ENCODE data around the gene PRKAG2. TPM values are rescaled to one million over a fixed set of nuclear protein-coding genes. Genes with fewer than 3 reads are reported as not detected.

The PRKAG2 gene
- total RNA-seq, 1 donor from 2014 or later = 13.5 TPM

DNA sequence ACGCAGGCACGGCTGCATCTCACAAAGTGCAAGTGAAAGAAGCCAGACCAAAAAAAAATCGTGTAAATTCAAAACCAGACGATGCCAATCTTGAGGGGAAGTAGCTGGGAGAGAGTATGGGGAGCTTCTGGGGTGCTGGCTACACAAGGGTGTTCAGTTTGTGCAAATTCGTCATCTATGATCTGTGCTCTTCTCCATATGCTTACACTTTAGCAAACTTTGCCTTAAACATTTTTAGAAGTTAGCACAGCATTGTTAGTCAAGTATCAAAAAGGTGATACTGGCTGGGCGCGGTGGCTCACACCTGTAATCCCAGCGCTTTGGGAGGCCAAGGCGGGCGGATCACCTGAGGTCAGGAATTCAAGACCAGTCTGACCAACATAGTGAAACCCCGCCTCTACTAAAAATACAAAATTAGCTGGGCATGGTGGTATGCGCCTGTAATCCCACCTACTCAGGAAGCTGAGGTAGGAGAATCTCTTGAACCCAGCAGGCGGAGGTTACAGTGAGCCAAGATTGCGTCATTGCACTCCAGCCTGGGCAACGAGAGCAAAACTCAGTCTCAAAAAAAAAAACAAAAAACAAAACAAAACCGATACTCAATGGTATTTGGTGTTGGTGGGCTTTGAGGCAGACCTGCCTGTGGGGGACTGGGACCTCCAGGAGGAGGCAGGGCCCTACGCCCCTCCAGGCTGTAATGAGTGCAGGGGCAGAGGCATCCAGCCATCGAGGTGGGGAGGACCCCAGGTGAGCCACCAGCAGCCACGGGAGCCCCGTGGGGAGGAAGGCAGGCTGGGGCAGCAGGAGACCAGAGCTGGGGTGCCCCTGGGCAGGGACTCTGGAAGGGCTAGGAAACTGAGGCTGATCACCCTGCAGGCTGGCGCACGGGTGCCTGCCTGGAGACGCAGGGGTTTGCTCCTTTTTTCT is 150.0 kb downstream of the PRKAG2 start:
- H3K9me3 Mint-ChIP-seq (ENCODE audit: unreplicated experiment) = no peaks in the 10 kb centered on the region
- H3K4me1 Mint-ChIP-seq (ENCODE audit: unreplicated experiment) = peaks cover 25% of the 10 kb centered on the region
- no peaks in the 10 kb centered on the region for H3K36me3 Mint-ChIP-seq (ENCODE audit: unreplicated experiment)
- TF ChIP-seq, protein P1, sequence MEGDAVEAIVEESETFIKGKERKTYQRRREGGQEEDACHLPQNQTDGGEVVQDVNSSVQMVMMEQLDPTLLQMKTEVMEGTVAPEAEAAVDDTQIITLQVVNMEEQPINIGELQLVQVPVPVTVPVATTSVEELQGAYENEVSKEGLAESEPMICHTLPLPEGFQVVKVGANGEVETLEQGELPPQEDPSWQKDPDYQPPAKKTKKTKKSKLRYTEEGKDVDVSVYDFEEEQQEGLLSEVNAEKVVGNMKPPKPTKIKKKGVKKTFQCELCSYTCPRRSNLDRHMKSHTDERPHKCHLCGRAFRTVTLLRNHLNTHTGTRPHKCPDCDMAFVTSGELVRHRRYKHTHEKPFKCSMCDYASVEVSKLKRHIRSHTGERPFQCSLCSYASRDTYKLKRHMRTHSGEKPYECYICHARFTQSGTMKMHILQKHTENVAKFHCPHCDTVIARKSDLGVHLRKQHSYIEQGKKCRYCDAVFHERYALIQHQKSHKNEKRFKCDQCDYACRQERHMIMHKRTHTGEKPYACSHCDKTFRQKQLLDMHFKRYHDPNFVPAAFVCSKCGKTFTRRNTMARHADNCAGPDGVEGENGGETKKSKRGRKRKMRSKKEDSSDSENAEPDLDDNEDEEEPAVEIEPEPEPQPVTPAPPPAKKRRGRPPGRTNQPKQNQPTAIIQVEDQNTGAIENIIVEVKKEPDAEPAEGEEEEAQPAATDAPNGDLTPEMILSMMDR (IDR thresholded peaks at IDR 0.05) = no peak
- no peaks in the 10 kb centered on the region for H3K27me3 Mint-ChIP-seq (ENCODE audit: unreplicated experiment)
- no peak overlapping the region for H3K27ac Mint-ChIP-seq (ENCODE audit: unreplicated experiment)
- no peak for DNase-seq (ENCODE audit: extremely low spot score, unreplicated experiment)
- no peak overlapping the region for H3K4me3 Mint-ChIP-seq (ENCODE audit: unreplicated experiment)

DNA sequence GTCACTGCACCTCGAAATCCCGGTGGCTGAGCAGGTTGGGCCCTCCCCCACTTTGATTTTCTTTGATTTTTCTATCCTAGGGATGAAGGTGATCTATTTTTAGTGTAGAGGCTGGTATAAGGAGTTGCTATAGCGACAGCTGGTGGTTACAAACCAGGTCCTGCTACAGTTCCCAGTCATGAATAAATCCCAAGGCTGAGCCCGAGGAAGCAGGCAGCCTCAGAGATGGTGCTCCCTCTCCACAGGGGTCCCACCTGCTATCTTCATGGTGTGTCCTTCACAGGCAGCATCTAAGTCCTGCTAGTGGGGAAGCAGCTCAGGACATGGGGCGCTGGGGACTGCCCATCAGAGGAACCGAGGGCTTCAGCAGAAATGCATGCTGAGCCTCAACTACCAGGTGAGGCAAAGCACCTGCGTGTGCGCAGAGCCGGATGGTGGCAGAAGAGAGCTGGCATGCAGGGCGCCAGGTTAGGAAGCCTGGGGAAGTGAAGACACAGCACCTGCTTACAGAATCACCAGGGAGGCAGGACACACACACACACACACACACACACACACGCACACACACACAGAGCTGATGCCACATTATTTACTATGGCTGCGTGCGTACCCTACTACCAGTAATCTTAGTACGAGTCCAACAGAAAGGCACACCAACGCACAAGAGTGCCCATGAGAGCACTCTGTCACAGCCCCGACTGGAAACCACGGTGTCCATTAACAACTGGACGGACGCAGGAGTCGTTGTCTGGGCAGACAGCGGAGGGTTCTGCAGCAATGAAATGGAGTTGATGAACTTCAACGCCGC is 150.9 kb downstream of the PRKAG2 start:
- no peaks in the 10 kb centered on the region for H3K36me3 Mint-ChIP-seq (ENCODE audit: unreplicated experiment)
- no peak for DNase-seq (ENCODE audit: extremely low spot score, unreplicated experiment)
- no peak overlapping the region for H3K27ac Mint-ChIP-seq (ENCODE audit: unreplicated experiment)

DNA sequence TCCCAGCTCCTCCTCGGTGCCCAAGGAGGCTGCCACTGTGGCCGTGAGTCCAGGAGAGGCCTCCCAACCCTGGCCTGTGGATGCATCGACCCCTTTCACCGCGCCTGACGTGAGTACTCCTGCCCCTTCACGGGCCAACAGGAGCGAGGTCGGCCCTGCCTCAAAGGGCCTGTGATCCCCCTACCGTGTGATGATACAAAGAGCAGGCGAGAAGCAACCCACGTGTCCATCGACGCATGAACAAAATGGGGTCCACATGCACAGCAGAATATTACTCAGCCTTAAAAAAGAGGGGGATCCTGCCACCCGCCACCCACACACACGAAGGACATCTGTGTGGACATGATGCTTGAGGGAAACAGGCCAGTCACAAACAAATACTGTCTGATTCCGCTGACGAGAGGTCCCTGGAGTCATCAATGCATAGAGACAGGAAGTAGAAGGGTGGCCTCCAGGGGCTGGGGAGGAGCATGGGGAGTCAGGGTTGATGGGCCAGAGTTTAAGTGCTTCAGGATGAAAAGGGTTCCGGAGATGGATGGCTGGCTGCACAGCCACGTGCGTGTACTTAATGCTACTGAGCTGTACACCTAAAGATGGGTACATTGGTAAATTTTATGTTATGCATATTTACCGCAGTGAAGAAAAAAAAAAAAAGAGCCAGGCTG is 151.9 kb downstream of the PRKAG2 start:
- DNase-seq (ENCODE audit: extremely low spot score, unreplicated experiment) = no peak
- H3K4me3 Mint-ChIP-seq (ENCODE audit: unreplicated experiment) = no peak overlapping the region
- no peaks in the 10 kb centered on the region for H3K27me3 Mint-ChIP-seq (ENCODE audit: unreplicated experiment)
- H3K4me1 Mint-ChIP-seq (ENCODE audit: unreplicated experiment) = peaks cover 25% of the 10 kb centered on the region
- TF ChIP-seq, protein P1 (IDR thresholded peaks at IDR 0.05) = no peak
- no peaks in the 10 kb centered on the region for H3K9me3 Mint-ChIP-seq (ENCODE audit: unreplicated experiment)
- H3K36me3 Mint-ChIP-seq (ENCODE audit: unreplicated experiment) = no peaks in the 10 kb centered on the region
- H3K27ac Mint-ChIP-seq (ENCODE audit: unreplicated experiment) = no peak overlapping the region

More for the DNA sequence above, 150.9 kb downstream of the PRKAG2 start:
- no peaks in the 10 kb centered on the region for H3K27me3 Mint-ChIP-seq (ENCODE audit: unreplicated experiment)
- peaks cover 25% of the 10 kb centered on the region for H3K4me1 Mint-ChIP-seq (ENCODE audit: unreplicated experiment)
- TF ChIP-seq, protein P1 (IDR thresholded peaks at IDR 0.05) = no peak
- H3K4me3 Mint-ChIP-seq (ENCODE audit: unreplicated experiment) = no peak overlapping the region
- H3K9me3 Mint-ChIP-seq (ENCODE audit: unreplicated experiment) = no peaks in the 10 kb centered on the region

DNA sequence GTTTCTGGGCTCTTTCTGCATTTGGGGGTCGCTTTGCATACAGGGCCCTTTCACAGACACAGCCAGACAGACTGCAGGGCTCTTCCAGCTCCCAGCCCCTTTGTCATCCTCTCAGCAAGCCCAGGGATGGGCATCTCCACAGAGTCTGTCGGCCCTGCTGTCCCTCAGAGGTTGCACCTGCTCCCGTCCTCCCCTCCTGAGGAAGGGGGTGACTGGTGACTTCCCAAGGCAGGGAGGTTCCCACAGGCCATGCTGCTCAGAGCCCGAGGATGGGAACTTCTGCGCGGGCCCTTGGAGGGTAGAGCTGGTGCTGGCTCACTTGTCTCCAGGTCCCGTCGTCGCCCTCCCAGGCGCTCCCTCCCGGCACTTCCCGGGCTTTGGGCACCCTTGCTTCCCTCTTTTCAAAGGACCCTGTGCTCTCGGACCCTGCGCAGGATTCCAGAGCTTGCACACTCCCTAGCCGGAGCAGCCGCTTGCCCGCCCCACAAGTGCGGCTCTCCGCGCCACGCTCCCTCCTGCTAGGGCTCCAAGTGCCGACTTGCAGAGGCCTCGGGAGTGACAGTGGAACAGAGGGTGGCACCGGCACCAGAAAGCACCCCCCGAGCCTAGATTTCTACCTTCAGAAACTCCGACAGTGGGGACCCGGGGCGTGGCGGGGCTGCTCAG is 152.5 kb downstream of the PRKAG2 start:
- H3K27ac Mint-ChIP-seq (ENCODE audit: unreplicated experiment) = no peak overlapping the region
- H3K27me3 Mint-ChIP-seq (ENCODE audit: unreplicated experiment) = no peaks in the 10 kb centered on the region
- no peak for DNase-seq (ENCODE audit: extremely low spot score, unreplicated experiment)
- no peaks in the 10 kb centered on the region for H3K9me3 Mint-ChIP-seq (ENCODE audit: unreplicated experiment)
- no peaks in the 10 kb centered on the region for H3K36me3 Mint-ChIP-seq (ENCODE audit: unreplicated experiment)
- peaks cover 25% of the 10 kb centered on the region for H3K4me1 Mint-ChIP-seq (ENCODE audit: unreplicated experiment)
- no peak overlapping the region for H3K4me3 Mint-ChIP-seq (ENCODE audit: unreplicated experiment)
- TF ChIP-seq, protein P1 (IDR thresholded peaks at IDR 0.05) = no peak
